Thyroid gland (tissue), 4 donors: ENCODE results near the gene XIAP.

Experiments used
- POLR2A ChIP-seq, 2 donors: fragments of 450-650 bp; IDR thresholded peaks; one replicate each; pipeline ENCODE4 v1.6.1; 2017; ENCODE audit warnings: antibody characterized with exemption in 2 of 2, mild to moderate bottlenecking in 2 of 2, moderate library complexity in 1 of 2
- TF ChIP-seq, protein P1 (sequence below), 6 experiments: fragments of 200-600 bp in 3 of 6; fragments of 450-650 bp in 3 of 6; sonication (generic) in 3 of 6; IDR thresholded peaks; one replicate each; pipeline ENCODE4 v1.5.1; 2016 to 2019; ENCODE audit warnings: antibody characterized with exemption in 6 of 6, mild to moderate bottlenecking in 2 of 6, inconsistent platforms in 1 of 6, moderate library complexity in 1 of 6

DNA sequence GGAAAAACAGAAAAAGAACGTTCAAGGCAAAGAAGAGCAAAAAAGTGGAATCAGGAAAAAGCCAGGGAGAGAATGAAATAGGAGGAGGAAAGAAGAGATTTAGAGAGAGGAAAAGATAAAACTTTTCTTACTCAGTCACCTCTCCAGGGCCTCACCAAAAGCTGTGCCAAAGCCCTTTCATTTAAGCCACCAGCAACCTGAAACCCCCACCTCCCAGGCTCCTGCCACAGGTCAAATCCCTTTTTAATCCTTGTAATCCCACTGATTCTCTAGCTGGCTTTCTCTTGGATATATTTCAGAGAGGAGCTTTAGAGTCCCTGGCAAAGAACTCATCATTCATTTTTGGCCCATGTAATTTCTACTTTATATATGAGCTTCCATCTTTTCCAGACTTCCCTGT is 25.7 kb upstream of the XIAP start:
- no peak for TF ChIP-seq POLR2A (IDR thresholded peaks at IDR 0.05)
- TF ChIP-seq, protein P1, sequence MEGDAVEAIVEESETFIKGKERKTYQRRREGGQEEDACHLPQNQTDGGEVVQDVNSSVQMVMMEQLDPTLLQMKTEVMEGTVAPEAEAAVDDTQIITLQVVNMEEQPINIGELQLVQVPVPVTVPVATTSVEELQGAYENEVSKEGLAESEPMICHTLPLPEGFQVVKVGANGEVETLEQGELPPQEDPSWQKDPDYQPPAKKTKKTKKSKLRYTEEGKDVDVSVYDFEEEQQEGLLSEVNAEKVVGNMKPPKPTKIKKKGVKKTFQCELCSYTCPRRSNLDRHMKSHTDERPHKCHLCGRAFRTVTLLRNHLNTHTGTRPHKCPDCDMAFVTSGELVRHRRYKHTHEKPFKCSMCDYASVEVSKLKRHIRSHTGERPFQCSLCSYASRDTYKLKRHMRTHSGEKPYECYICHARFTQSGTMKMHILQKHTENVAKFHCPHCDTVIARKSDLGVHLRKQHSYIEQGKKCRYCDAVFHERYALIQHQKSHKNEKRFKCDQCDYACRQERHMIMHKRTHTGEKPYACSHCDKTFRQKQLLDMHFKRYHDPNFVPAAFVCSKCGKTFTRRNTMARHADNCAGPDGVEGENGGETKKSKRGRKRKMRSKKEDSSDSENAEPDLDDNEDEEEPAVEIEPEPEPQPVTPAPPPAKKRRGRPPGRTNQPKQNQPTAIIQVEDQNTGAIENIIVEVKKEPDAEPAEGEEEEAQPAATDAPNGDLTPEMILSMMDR (IDR thresholded peaks at IDR 0.05): no peak
